ENCODE data around the gene VLDLR. TPM values are rescaled to one million over a fixed set of nuclear protein-coding genes. Genes with fewer than 3 reads are reported as not detected.

VLDLR gene
- total RNA-seq, 6 experiments from 2014 or later: 6.9 to 8.8 (median 8.1) TPM

DNA sequence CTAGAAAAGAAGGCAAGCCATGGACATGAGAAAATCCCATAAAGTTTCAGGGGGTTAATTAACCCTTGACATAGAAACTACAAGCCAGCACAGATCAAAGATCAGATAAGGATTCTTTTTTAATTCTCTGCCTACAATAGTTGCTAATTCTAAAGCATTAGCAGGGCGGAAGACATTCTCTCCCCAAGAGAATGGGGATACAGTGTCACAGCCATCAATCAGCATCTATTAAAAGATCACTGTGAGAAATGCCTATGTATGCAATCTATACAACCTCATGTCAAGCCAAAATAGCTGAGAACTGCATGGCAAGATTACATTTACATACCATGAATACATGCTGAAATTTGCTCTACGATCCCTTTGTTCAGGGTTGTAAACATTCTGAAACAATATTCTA is 14.3 kb downstream of the VLDLR start:
- DNase-seq: no peak
- peaks cover 13% of the 10 kb centered on the region for H3K4me1 Mint-ChIP-seq (ENCODE audit: low read depth)
- H3K27ac Mint-ChIP-seq: no peak overlapping the region
- H3K27me3 Mint-ChIP-seq (ENCODE audit: insufficient read depth): peaks cover 2% of the 10 kb centered on the region; the same call in 1 of the 2 replicates
- H3K9me3 Mint-ChIP-seq: no peaks in the 10 kb centered on the region
- peaks cover 4% of the 10 kb centered on the region; the same call in 1 of the 2 replicates for H3K36me3 Mint-ChIP-seq (ENCODE audit: low read depth)
- H3K4me3 Mint-ChIP-seq: no peak overlapping the region
- TF ChIP-seq, protein P1, sequence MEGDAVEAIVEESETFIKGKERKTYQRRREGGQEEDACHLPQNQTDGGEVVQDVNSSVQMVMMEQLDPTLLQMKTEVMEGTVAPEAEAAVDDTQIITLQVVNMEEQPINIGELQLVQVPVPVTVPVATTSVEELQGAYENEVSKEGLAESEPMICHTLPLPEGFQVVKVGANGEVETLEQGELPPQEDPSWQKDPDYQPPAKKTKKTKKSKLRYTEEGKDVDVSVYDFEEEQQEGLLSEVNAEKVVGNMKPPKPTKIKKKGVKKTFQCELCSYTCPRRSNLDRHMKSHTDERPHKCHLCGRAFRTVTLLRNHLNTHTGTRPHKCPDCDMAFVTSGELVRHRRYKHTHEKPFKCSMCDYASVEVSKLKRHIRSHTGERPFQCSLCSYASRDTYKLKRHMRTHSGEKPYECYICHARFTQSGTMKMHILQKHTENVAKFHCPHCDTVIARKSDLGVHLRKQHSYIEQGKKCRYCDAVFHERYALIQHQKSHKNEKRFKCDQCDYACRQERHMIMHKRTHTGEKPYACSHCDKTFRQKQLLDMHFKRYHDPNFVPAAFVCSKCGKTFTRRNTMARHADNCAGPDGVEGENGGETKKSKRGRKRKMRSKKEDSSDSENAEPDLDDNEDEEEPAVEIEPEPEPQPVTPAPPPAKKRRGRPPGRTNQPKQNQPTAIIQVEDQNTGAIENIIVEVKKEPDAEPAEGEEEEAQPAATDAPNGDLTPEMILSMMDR (IDR thresholded peaks at IDR 0.05): no peak

DNA sequence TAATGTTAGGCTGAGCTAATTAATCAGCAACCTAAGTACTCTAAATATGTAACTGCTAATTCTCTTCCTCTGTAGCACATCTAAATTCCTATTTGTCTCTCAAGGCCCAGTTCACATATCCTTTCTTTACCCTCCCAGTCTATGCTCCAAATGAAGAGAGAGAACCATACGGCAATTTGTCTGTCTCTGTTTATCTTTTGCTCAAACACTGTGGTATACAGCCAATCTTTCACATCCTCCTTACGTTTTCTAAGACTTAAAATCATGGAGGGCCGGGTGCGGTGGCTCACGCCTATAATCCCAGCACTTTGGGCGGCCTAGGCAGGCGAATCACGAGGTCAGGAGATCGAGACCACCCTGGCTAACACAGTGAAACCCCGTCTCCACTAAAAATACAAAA is 15.8 kb downstream of the VLDLR start:
- no peak for DNase-seq
- TF ChIP-seq, protein P1 (IDR thresholded peaks at IDR 0.05): no peak
- H3K4me3 Mint-ChIP-seq: no peak overlapping the region
- H3K27me3 Mint-ChIP-seq (ENCODE audit: insufficient read depth): peaks cover 2% of the 10 kb centered on the region
- H3K9me3 Mint-ChIP-seq: no peaks in the 10 kb centered on the region
- H3K4me1 Mint-ChIP-seq (ENCODE audit: low read depth): peaks cover 13% of the 10 kb centered on the region
- H3K27ac Mint-ChIP-seq: no peak overlapping the region
- H3K36me3 Mint-ChIP-seq (ENCODE audit: low read depth): peaks cover 4% of the 10 kb centered on the region; the same call in 1 of the 2 replicates

DNA sequence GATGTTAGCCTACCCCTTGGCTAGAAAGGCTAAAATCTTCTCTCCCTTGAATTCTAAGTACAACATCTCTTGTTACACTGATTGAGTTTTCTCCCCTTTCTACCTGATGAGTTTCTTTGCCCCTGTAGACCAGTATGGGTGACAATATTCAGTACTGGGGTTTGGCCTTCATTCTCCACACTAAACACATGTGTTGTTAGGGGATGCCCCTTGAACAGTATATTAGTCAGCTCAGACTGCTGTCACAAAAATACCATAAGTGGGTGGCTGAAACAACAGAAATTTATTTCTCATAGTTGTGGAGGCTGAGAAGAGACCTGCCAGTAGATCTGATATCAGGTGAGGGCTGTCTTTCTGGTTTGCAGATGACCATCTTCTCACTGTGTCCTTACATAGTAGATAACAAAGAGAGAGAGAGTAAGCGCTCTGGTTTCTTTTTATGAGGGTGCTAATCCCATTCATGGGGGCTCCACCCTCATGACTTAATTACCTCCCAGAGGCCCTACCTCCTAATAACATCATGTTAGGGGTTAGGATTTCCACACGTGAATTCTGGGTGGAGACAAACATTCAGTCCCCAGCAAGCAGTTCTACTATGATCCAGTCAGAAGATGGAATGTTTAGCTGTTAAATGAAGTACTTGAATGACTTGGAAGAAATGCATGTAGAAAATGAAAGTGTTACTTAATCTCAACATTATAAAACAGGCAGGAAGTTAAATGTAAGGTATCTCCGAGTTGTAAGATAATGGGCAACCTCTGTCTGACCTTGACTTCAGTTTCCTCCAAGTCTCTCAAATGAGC is 17.5 kb downstream of the VLDLR start:
- Mint-ChIP-seq H3K9me3 (no peaks in the 10 kb centered on the region), H3K4me1 (ENCODE audit: low read depth) (peaks cover 13% of the 10 kb centered on the region), H3K36me3 (ENCODE audit: low read depth) (peaks cover 15% of the 10 kb centered on the region), H3K4me3 (no peak overlapping the region), H3K27me3 (ENCODE audit: insufficient read depth) (peaks cover under 1% of the 10 kb centered on the region), H3K27ac (no peak overlapping the region)
- DNase-seq: no peak
- TF ChIP-seq, protein P1 (IDR thresholded peaks at IDR 0.05): no peak

DNA sequence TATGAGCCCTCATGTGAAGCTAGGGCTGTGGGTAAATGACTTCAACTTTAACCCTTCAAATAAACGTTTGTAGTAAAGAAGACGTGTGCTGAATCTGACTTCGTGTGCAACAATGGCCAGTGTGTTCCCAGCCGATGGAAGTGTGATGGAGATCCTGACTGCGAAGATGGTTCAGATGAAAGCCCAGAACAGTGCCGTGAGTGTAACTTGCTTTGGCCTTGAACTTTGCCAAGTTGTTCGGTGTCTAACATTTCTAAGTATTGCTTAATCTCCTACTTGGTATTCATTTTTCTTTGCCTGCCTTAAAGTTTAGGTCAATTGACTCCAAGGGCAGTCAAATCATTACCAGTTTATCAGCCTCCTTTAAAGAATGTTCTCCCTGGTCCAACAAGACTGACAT is 18.2 kb downstream of the VLDLR start:
- no peak overlapping the region for H3K27ac Mint-ChIP-seq
- peaks cover 15% of the 10 kb centered on the region for H3K36me3 Mint-ChIP-seq (ENCODE audit: low read depth)
- H3K4me3 Mint-ChIP-seq: no peak overlapping the region
- H3K4me1 Mint-ChIP-seq (ENCODE audit: low read depth): peaks cover 13% of the 10 kb centered on the region
- no peak for DNase-seq
- TF ChIP-seq, protein P1 (IDR thresholded peaks at IDR 0.05): no peak
- H3K27me3 Mint-ChIP-seq (ENCODE audit: insufficient read depth): no peaks in the 10 kb centered on the region; the same call in 1 of the 2 replicates
- H3K9me3 Mint-ChIP-seq: no peaks in the 10 kb centered on the region

DNA sequence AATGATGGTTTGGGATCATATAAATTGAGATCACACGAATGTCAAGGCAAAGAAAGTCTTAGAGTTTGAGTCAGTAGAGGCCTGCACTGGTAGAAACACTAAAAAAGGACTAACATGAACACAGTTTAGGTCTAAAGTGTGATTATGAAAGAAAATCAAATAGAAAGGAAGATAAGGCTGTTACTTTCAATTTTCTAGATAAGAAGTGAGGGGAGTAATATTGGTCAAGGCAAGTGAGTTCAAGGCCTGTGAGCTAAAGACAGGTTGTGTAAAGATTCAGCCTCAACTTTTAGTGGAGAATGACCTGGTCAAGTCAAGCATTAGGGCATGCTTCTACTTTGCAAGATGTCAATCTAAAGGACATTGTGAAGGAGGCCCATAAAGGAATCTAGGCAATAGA is 19.0 kb downstream of the VLDLR start:
- Mint-ChIP-seq H3K36me3 (ENCODE audit: low read depth) (peaks cover 15% of the 10 kb centered on the region), H3K27ac (no peak overlapping the region), H3K4me3 (no peak overlapping the region), H3K27me3 (ENCODE audit: insufficient read depth) (no peaks in the 10 kb centered on the region; the same call in 1 of the 2 replicates), H3K9me3 (no peaks in the 10 kb centered on the region), H3K4me1 (ENCODE audit: low read depth) (peaks cover 13% of the 10 kb centered on the region)
- DNase-seq: no peak
- TF ChIP-seq, protein P1 (IDR thresholded peaks at IDR 0.05): no peak

Measured in HFFc6 (cell line).